Measurements from ENCODE around the gene DHX35. TPM values are rescaled to one million over a fixed set of nuclear protein-coding genes. Genes with fewer than 3 reads are reported as not detected.

The DHX35 gene
- total RNA-seq, 1 experiment from 2014 or later: 12.2 TPM

DNA sequence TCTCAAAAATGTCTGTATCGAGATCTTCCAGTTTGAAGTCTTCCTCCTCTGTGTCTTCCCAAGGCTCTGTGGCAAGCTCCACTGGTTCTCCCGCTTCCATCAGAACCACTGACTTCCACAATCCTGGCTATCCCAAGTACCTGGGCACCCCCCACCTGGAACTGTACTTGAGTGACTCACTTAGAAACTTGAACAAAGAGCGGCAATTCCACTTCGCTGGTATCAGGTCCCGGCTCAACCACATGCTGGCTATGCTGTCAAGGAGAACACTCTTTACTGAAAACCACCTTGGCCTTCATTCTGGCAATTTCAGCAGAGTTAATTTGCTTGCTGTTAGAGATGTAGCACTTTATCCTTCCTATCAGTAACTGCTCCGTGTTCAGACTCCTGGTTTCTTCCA lies 10.0 kb upstream of the DHX35 start:
- TF ChIP-seq POLR2AphosphoS5 (IDR thresholded peaks at IDR 0.05; ENCODE audit: low read depth, low read length): no peak
- TF ChIP-seq SIN3A (IDR thresholded peaks at IDR 0.05; ENCODE audit: borderline replicate concordance, insufficient read depth, low read depth, low read length): no peak
- no peak for TF ChIP-seq TCF7L2 (IDR thresholded peaks at IDR 0.05; ENCODE audit: low read depth, low read length)
- CTCF ChIA-PET: no interaction called here
- no peak overlapping the region for H3K27ac ChIP-seq (ENCODE audit: low read length)
- no peaks in the 10 kb centered on the region for H3K4me1 ChIP-seq (ENCODE audit: control insufficient read depth, insufficient read depth, low read length)
- H3K27me3 ChIP-seq (ENCODE audit: control insufficient read depth, insufficient read depth, low read length): no peaks in the 10 kb centered on the region
- peaks cover 23% of the 10 kb centered on the region for H3K36me3 ChIP-seq (ENCODE audit: control insufficient read depth, insufficient read depth, low read length)
- in situ Hi-C loops (cut with HindIII; ENCODE audit: low pct_unique_long_range_greater_than_20kb, low sequenced_read_pairs) (no loop called here), intact Hi-C loops (cut with micrococcal nuclease; ENCODE audit: unreplicated experiment) (no loop called here)
- POLR2A ChIA-PET: no interaction called here
- H3K9me3 ChIP-seq (ENCODE audit: control insufficient read depth, insufficient read depth, low read depth, low read length): no peaks in the 10 kb centered on the region
- TSS peak; percentile 56 for BruUV-seq (replicated peaks)
- DNase-seq (ENCODE audit: low read depth, low spot score) (no peak), ATAC-seq (no peak)
- H3K4me3 ChIP-seq (ENCODE audit: low read depth in 2 of 2, low read length in 2 of 2): no peak overlapping the region

- ChIA-PET POLR2A (no interaction called here), CTCF (no interaction called here)
- H3K36me3 ChIP-seq (ENCODE audit: control insufficient read depth, insufficient read depth, low read length): peaks cover 17% of the 10 kb centered on the region
- TF ChIP-seq SIN3A (IDR thresholded peaks at IDR 0.05; ENCODE audit: borderline replicate concordance, insufficient read depth, low read depth, low read length) (no peak), POLR2AphosphoS5 (IDR thresholded peaks at IDR 0.05; ENCODE audit: low read depth, low read length) (no peak)
- TF ChIP-seq, protein P1, sequence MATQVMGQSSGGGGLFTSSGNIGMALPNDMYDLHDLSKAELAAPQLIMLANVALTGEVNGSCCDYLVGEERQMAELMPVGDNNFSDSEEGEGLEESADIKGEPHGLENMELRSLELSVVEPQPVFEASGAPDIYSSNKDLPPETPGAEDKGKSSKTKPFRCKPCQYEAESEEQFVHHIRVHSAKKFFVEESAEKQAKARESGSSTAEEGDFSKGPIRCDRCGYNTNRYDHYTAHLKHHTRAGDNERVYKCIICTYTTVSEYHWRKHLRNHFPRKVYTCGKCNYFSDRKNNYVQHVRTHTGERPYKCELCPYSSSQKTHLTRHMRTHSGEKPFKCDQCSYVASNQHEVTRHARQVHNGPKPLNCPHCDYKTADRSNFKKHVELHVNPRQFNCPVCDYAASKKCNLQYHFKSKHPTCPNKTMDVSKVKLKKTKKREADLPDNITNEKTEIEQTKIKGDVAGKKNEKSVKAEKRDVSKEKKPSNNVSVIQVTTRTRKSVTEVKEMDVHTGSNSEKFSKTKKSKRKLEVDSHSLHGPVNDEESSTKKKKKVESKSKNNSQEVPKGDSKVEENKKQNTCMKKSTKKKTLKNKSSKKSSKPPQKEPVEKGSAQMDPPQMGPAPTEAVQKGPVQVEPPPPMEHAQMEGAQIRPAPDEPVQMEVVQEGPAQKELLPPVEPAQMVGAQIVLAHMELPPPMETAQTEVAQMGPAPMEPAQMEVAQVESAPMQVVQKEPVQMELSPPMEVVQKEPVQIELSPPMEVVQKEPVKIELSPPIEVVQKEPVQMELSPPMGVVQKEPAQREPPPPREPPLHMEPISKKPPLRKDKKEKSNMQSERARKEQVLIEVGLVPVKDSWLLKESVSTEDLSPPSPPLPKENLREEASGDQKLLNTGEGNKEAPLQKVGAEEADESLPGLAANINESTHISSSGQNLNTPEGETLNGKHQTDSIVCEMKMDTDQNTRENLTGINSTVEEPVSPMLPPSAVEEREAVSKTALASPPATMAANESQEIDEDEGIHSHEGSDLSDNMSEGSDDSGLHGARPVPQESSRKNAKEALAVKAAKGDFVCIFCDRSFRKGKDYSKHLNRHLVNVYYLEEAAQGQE (IDR thresholded peaks at IDR 0.05; ENCODE audit: insufficient read depth in 1 of 2, low read depth in 2 of 2, low read length in 1 of 2): no peak
- TF ChIP-seq, protein P2, sequence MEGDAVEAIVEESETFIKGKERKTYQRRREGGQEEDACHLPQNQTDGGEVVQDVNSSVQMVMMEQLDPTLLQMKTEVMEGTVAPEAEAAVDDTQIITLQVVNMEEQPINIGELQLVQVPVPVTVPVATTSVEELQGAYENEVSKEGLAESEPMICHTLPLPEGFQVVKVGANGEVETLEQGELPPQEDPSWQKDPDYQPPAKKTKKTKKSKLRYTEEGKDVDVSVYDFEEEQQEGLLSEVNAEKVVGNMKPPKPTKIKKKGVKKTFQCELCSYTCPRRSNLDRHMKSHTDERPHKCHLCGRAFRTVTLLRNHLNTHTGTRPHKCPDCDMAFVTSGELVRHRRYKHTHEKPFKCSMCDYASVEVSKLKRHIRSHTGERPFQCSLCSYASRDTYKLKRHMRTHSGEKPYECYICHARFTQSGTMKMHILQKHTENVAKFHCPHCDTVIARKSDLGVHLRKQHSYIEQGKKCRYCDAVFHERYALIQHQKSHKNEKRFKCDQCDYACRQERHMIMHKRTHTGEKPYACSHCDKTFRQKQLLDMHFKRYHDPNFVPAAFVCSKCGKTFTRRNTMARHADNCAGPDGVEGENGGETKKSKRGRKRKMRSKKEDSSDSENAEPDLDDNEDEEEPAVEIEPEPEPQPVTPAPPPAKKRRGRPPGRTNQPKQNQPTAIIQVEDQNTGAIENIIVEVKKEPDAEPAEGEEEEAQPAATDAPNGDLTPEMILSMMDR (IDR thresholded peaks at IDR 0.05): no peak
- no peaks in the 10 kb centered on the region for H3K4me1 ChIP-seq (ENCODE audit: control insufficient read depth, insufficient read depth, low read length)
- no peak overlapping the region for H3K4me3 ChIP-seq (ENCODE audit: low read depth in 2 of 2, low read length in 2 of 2)
- ATAC-seq: no peak
- H3K27ac ChIP-seq (ENCODE audit: low read length): no peak overlapping the region
- H3K9me3 ChIP-seq (ENCODE audit: control insufficient read depth, insufficient read depth, low read depth, low read length): no peaks in the 10 kb centered on the region
- in situ Hi-C loops (cut with HindIII; ENCODE audit: low pct_unique_long_range_greater_than_20kb, low sequenced_read_pairs): no loop called here
- intact Hi-C loops (cut with micrococcal nuclease; ENCODE audit: unreplicated experiment): no loop called here
- no peak for DNase-seq (ENCODE audit: low read depth, low spot score)
- no peaks in the 10 kb centered on the region for H3K27me3 ChIP-seq (ENCODE audit: control insufficient read depth, insufficient read depth, low read length)
- no TSS peak for BruUV-seq (replicated peaks)
Measured at GRCh38 chr20:38953630-38954340, 8.4 kb upstream of the DHX35 start.

- in situ Hi-C loops (cut with HindIII; ENCODE audit: low pct_unique_long_range_greater_than_20kb, low sequenced_read_pairs) (no loop called here), intact Hi-C loops (cut with micrococcal nuclease; ENCODE audit: unreplicated experiment) (no loop called here)
- BruUV-seq (replicated peaks): no TSS peak
- Histone ChIP-seq H3K9me3 (ENCODE audit: control insufficient read depth, insufficient read depth, low read depth, low read length) (no peaks in the 10 kb centered on the region), H3K4me3 (ENCODE audit: low read depth in 2 of 2, low read length in 2 of 2) (no peak overlapping the region), H3K36me3 (ENCODE audit: control insufficient read depth, insufficient read depth, low read length) (peaks cover 9% of the 10 kb centered on the region), H3K4me1 (ENCODE audit: control insufficient read depth, insufficient read depth, low read length) (peaks cover 9% of the 10 kb centered on the region; the same call in 1 of the 2 replicates), H3K27ac (ENCODE audit: low read length) (no peak overlapping the region), H3K27me3 (ENCODE audit: control insufficient read depth, insufficient read depth, low read length) (no peaks in the 10 kb centered on the region)
- no peak for DNase-seq (ENCODE audit: low read depth, low spot score)
- no peak for ATAC-seq
- CTCF ChIA-PET: no interaction called here
- TF ChIP-seq, protein P1 (IDR thresholded peaks at IDR 0.05; ENCODE audit: insufficient read depth in 1 of 2, low read depth in 2 of 2, low read length in 1 of 2): no peak
- TF ChIP-seq TCF7L2 (IDR thresholded peaks at IDR 0.05; ENCODE audit: low read depth, low read length): no peak
- TF ChIP-seq POLR2AphosphoS5 (IDR thresholded peaks at IDR 0.05; ENCODE audit: low read depth, low read length): no peak
- TF ChIP-seq, protein P2 (IDR thresholded peaks at IDR 0.05): no peak
- no peak for TF ChIP-seq SIN3A (IDR thresholded peaks at IDR 0.05; ENCODE audit: borderline replicate concordance, insufficient read depth, low read depth, low read length)
- POLR2A ChIA-PET: no interaction called here
Measured at GRCh38 chr20:38957235-38957876, 4.8 kb upstream of the DHX35 start.

Measured in Panc1 (cell line).